Prostate gland (tissue), 2 donors: Measurements from ENCODE around the gene RFNG. TPM values are rescaled to one million over a fixed set of nuclear protein-coding genes. Genes with fewer than 3 reads are reported as not detected.

Experiments used
- DNase-seq: peaks from one replicate; pipeline ENCODE4 v3.0.0-alpha.2; 2019; ENCODE audit warnings: low spot score
- H3K27ac ChIP-seq, 2 donors: fragments of 200-600 bp; sonication (generic); 2 replicates each; pipeline ENCODE4 v1.5.1; 2017 to 2019
- H3K27me3 ChIP-seq: fragments of 200-600 bp; sonication (generic); replicated peaks from 2 replicates; pipeline ENCODE4 v1.5.1; 2019; ENCODE audit not compliant: insufficient read depth
- H3K36me3 ChIP-seq, 2 donors: fragments of 200-600 bp; sonication (generic); 1 replicate in 1 of 2; 2 replicates in 1 of 2; pipeline versions ENCODE4 v1.5.1 to v1.8.1; 2017 to 2019
- H3K4me1 ChIP-seq: fragments of 200-600 bp; sonication (generic); replicated peaks from 2 replicates; pipeline ENCODE4 v1.5.1; 2019
- H3K4me3 ChIP-seq, 2 donors: fragments of 200-600 bp; sonication (generic); 2 replicates each; pipeline ENCODE4 v1.5.1; 2017 to 2019
- H3K9me3 ChIP-seq: fragments of 200-600 bp; sonication (generic); 2 replicates; pipeline ENCODE4 v1.5.1; 2017
- CTCF ChIP-seq, 4 experiments: fragments of 200-600 bp in 2 of 4; fragments of 450-650 bp in 2 of 4; sonication (generic) in 2 of 4; IDR thresholded peaks; 1 replicate in 3 of 4; 2 replicates in 1 of 4; pipeline ENCODE4 v1.5.1; 2016 to 2019; ENCODE audit warnings: antibody characterized with exemption in 4 of 4, mild to moderate bottlenecking in 2 of 4, moderate library complexity in 2 of 4
- POLR2A ChIP-seq: fragments of 450-650 bp; IDR thresholded peaks from one replicate; pipeline ENCODE4 v1.6.1; 2016; ENCODE audit warnings: antibody characterized with exemption, mild to moderate bottlenecking
- POLR2AphosphoS5 ChIP-seq: sonication (generic); formaldehyde crosslinking; IDR thresholded peaks from one replicate; pipeline ENCODE4 v1.6.1; 2017; ENCODE audit warnings: antibody characterized with exemption
- WGBS: methylation state at CpG from one replicate; pipeline ENCODE4 v1.1.5; 2018; 5-methylcytosine and 5-hydroxymethylcytosine counted together
- intact Hi-C: fragments of 100-400 bp; cut with DNase I; formaldehyde crosslinking; loops from one replicate; pipeline ENCODE4 v1.14.2; 2022
- total RNA-seq, 2 donors: library from RNA; depleted of rRNA; stranded (reverse); fragments of >200 nt; gene quantifications; one replicate each; pipeline ENCODE4 v1.1.0, GENCODE V29; 2016

Gene RFNG
- total RNA-seq, 2 donors from 2014 or later, result 48.8 to 92.7 TPM

DNA sequence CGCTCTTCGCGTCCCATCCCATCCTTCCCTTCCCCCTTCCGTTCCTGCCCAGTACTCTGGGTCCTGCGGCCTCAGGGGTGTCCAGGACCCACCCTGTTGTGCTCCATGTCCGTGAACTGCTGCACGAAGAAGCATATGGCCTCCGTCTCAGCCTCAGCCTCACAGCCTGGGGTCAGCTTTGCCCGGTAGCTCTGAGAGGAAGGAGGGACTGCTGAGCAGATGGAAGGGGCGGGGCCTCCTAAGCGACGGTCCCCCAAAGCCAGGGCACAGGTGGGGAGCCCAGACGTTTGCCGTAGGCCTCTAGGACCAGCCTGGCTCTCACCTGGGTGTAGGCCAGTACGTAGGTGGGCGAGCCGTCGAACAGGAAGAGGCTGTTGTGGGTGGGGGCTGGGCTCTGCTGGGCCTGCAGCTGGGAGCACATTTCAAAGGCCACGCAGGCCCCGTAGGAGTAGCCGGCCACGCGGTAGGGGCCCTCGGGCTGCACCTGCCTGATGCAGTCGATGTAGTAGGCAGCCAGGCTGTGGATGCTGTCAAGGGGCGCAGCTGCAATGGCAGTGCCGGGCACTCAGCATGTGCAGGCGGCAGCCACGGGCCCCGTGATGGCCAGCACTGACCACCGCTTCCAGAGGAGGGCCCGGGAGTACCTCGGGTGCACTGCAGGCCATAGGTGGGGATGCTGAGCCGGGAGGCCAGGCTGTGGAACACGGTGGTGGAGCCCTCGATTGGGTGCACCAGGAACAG, 28.6 kb upstream of the RFNG start:
- H3K4me3 ChIP-seq, result no peak overlapping the region
- intact Hi-C loops, result no loop called here
- no peaks in the 10 kb centered on the region for H3K27me3 ChIP-seq
- peaks cover 47 to 48% of the 10 kb centered on the region in 2 donors for H3K36me3 ChIP-seq
- H3K9me3 ChIP-seq, result no peaks in the 10 kb centered on the region
- H3K4me1 ChIP-seq, result no peaks in the 10 kb centered on the region
- 91% methylated on average over 36 of the region's 36 CpGs for WGBS
- TF ChIP-seq POLR2AphosphoS5 (no peak), POLR2A (no peak), CTCF (IDR thresholded peaks at IDR 0.05) (no peak)
- no peak overlapping the region for H3K27ac ChIP-seq
- DNase-seq, result no peak

DNA sequence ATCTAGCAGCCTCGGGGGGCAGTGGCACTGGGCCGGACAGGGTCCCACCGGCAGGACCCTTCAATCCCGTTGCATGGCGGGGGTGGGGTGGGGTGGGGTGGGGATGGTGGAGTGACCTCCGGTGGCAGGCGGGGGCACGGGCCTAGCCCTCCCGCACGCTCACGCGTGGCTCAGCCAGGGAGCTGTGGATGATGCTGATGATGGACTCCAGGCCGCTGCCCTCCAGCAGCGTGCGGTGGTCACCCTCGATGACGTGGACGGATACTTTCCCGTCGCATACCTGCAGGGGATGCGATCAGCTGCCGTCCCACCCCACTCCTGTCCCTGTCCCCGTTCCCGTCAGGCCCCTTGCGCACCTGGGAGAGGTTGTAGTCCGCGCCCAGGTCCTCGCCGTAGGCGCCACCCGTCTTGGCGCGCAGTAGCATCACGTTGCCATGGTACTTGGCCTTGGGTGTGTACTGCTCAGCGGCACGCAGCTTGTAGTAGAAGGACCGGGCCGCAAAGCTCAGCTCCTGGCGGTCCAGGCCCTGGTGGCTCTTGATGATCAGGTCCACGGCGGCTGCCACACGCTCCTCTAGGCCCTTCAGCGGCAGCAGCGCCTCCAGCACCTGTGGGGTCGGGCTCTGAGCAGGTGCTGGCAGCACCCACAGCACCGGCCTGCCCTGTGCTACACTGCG, 27.5 kb upstream of the RFNG start:
- no peak for DNase-seq
- intact Hi-C loops, result no loop called here
- Histone ChIP-seq H3K4me1 (no peaks in the 10 kb centered on the region), H3K27me3 (no peaks in the 10 kb centered on the region), H3K36me3 (peaks cover 37 to 38% of the 10 kb centered on the region in 2 donors), H3K9me3 (no peaks in the 10 kb centered on the region), H3K27ac (no peak overlapping the region), H3K4me3 (no peak overlapping the region)
- 92% methylated on average over 35 of the region's 47 CpGs for WGBS
- TF ChIP-seq POLR2A (no peak), POLR2AphosphoS5 (no peak), CTCF (IDR thresholded peaks at IDR 0.05) (no peak)

- no peak for TF ChIP-seq POLR2AphosphoS5
- no peak for TF ChIP-seq POLR2A
- TF ChIP-seq CTCF (IDR thresholded peaks at IDR 0.05), result no peak
- intact Hi-C loops, result no loop called here
- WGBS, result 89% methylated on average over 9 of the region's 18 CpGs
- H3K9me3 ChIP-seq, result no peaks in the 10 kb centered on the region
- H3K4me1 ChIP-seq, result no peaks in the 10 kb centered on the region
- no peak overlapping the region for H3K4me3 ChIP-seq
- no peaks in the 10 kb centered on the region for H3K27me3 ChIP-seq
- no peak overlapping the region for H3K27ac ChIP-seq
- peaks cover 30 to 31% of the 10 kb centered on the region in 2 donors for H3K36me3 ChIP-seq
- DNase-seq, result no peak
Measured at GRCh38 chr17:82078433-82078832, 26.8 kb upstream of the RFNG start.

DNA sequence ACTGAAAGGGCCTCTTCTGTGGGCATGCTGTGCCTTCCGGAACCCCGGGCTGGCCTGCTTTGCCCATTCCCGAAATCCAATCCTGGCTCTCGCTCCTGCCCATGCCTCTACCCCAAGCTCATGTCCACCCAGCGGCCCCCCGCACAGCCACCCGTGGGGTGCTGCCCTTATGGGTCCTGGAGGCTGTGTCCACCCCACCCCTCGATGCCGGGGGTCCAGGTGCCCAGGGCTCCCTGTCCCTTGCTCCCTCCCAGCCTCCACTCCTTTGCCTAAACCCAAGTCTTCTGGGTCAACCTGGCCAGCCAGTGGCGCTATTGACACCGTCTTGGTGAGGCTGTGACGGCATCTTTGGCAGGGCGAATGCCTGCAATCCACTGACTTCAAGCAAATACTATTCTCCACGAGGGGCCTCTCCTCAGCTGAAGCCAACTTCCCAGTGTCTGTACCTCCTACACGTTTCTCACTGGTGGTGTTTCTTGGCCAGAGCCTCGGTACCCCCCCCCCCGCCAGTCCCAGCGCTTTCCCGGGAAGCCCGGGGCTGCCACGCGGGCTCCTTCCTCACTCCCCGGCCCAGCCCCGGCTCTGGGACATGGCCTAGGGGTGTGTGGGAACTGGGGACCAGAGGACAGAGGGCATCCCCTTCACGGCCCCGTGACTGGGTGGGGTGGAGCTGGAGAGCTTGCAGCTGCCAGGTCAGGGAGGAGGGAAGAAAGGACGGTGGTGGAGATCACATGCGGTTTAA, 26.2 kb upstream of the RFNG start:
- Histone ChIP-seq H3K4me3 (no peak overlapping the region), H3K9me3 (no peaks in the 10 kb centered on the region), H3K27ac (no peak overlapping the region), H3K36me3 (peaks cover 24 to 25% of the 10 kb centered on the region in 2 donors), H3K4me1 (no peaks in the 10 kb centered on the region), H3K27me3 (no peaks in the 10 kb centered on the region)
- no peak for DNase-seq
- WGBS, result 70% methylated on average over 28 of the region's 28 CpGs
- intact Hi-C loops, result no loop called here
- no peak for TF ChIP-seq POLR2A
- TF ChIP-seq CTCF (IDR thresholded peaks at IDR 0.05), result no peak
- no peak for TF ChIP-seq POLR2AphosphoS5
